ENCODE measurements around the gene PCA3.

PCA3 gene

DNA sequence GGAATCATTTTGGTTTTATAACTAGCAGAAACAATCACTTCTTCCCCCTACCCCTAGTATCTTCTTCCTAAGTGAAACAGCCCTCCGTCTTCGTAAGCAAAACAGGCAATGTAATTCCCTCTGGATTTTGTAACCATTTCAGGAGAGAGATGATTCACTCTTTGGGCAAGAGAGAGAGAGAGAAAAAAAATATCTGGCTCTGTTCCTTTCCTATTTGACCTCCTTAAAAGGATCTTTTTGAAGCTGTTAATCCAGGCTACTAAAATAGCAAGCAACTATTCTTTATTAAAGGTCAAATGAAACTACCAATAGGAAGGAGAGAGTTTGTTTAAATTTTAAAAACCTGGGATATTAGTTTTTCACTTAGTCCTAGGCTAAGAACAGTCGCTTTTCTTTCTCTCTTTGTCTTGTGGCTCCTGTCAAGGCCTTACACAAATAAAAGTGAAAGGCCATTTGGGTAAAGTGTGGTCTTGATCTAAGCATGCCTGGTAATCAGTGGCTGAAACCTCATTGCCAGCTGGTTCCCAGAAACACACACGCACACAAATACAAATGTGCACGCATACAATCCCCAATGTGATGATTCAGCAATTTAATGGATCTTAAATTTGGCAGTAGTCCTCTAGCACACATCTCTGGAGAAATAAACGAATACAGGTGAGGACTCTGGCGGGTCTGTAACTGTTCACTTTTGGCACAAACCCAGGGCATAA lies 71.5 kb downstream of the PCA3 start:
- no peak for DNase-seq

All from SIG-M5 (cell line).